AG20443 (cell line): ENCODE measurements around the gene SERINC1.
"Not testable (repeated sequence)": the region's sequence is repeated elsewhere in the genome, so short reads cannot be mapped to it uniquely, and the experiment has no call there.

Source experiments
- DNase-seq: peaks from one replicate; pipeline ENCODE4 v3.0.0; 2012; ENCODE audit warnings: low spot score, mixed read lengths

The SERINC1 gene

GRCh38 chr6:122471107-122472021, at the start of gene SERINC1:
Gene SERINC1 (minus strand): TSS chr6:122471807. CDS start chr6:122471737, 70 bp downstream.
- peak; percentile 97 for DNase-seq

DNA sequence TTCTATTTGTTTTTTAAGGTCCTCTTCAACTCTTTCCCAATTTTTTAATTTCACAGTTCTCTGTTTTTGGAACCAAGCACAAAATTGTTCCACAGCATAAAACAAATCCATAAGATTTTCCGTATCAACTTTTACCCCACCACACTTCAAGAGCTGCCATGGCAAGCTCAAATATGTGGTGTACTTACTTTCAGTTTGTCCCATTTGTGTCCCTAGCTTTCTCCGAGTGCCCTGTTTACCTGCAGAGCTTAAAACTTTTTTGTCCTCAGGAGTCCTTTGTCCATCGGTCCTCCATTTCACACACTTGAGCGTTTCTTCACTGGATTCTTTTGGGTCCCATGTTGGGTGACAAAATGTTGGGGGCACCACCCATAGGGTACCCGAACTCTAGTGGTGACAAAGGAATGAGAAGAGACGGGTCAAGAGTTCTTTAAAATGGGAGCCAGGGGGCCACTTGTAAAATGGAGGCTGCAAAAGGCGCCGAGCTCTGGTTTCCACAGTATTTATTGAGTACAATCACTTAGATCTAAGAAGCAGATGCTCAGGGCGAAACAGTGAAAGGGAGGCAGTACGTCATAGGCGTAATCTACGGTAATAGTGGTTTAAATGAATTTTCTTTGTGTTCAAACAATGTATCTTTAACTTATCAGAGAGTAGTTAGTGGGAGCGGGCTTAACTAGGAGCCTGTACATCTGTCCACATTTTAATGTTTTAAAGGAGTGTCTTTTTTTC, 39.8 kb upstream of the SERINC1 start:
- no peak for DNase-seq

DNA sequence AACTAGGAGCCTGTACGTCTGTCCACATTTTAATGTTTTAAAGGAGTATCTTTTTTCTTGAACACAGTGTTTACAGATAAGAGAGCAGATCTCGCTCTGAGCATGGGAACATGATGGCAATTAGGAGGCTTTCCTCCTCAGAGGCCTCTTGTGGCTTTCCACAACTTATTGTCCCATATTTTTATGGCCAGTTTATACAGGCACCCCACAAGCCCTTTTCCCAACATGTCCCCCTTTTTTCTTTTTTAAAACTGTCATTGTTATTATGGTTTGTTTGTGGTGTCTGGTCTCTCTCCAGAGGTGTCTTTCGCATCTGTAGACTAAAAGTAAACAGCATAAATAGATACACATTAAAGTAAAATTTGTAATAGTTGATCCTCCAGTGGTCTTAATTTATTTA, 33.6 kb upstream of the SERINC1 start:
- DNase-seq: not testable (repeated sequence)

DNA sequence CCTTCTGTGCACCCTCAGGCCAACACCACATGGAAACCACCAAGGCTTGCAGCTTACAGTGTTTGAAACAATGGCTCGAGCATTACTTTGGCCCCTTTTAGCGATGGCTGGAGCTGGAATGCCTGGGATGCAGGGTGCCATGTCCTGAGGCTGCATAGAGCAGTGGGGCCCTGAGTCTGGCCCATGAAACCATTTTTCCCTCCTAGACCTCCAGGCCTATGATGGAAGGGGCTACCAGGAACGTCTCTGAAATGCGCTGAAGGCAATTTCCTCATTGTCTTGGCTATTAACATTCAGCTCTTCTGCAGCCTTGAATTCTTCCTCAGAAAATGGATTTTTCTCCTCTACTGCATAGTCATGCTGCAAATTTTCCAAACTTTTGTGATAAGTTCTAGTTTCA, 29.9 kb upstream of the SERINC1 start:
- no peak for DNase-seq

- no peak for DNase-seq
Observed at GRCh38 chr6:122495612-122496011, 24.0 kb upstream of the SERINC1 start.

GRCh38 chr6:122494665-122495272, 23.2 kb upstream of the SERINC1 start:
- DNase-seq: no peak

DNA sequence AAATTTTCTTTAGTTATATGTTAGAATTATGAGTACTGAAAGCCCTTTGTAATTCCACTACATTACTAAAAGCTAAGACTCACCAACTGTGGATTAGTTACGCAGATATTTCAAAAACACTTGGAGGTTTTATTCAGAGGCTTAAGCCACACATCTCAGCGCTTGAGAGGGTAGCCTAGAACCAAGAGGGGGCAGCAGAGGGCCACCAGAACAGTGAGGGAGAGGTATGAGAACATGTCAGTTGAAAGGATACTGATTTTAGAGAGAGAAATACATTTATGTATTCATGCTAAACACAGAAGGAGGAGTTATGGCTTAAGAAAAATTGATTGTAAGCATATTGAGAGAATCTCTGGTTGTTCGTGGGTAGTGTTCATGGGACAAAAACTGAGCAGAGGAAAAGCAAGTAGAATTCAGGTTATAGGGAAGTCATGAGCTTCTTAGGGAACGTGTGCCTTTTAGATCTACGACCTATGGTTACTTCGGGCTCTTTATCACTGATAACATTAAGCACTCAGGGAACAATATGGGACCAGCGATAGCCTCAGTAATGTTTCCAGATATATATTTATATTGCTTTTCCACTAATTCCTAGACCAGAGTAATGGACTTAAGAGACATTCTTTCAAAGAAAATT, 20.4 kb upstream of the SERINC1 start:
- peak; percentile 83 for DNase-seq

- DNase-seq: no peak
Observed at GRCh38 chr6:122490607-122491006, 19.0 kb upstream of the SERINC1 start.

- no peak for DNase-seq
Observed at GRCh38 chr6:122484760-122485159, 13.2 kb upstream of the SERINC1 start.

DNA sequence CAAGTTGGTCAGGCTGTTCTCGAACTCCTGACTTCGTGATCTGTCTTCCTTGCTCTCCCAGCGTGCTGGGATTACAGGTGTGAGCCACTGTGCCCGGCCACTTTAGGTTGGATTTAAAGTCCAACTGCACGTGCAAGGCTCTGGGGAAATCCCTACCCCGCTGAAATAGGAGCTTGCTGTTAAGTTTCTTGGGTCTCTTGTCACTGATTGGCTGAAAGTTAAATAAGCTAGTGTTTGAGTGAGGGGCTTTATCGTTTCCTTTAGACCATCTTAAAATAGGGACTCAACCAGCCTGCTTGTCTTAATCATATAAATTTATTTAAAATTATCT, 11.1 kb upstream of the SERINC1 start:
- no peak for DNase-seq

- peak; percentile 20 for DNase-seq
Observed at GRCh38 chr6:122476131-122476530, 4.5 kb upstream of the SERINC1 start.

GRCh38 chr6:122472022-122472340, 374 bp upstream of the SERINC1 start:
- no peak for DNase-seq

DNA sequence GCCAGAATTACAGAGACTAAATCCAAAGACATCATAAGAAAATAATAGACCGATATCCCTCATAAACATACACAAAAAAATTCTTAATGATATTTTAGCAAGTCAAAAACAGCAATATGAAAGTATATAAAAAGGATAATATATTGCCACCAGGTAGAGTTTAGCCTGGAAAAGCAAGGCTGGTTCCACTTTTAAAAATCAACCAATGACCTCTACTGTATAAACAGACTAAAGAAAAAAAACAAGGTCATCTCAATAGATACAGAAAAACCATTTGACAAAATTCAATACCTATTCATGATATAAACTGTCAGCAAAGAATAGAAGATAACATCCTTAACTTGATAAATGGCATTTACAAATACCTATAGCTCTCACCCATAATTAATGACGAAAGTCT, 9.7 kb downstream of the SERINC1 start:
- DNase-seq: no peak

DNA sequence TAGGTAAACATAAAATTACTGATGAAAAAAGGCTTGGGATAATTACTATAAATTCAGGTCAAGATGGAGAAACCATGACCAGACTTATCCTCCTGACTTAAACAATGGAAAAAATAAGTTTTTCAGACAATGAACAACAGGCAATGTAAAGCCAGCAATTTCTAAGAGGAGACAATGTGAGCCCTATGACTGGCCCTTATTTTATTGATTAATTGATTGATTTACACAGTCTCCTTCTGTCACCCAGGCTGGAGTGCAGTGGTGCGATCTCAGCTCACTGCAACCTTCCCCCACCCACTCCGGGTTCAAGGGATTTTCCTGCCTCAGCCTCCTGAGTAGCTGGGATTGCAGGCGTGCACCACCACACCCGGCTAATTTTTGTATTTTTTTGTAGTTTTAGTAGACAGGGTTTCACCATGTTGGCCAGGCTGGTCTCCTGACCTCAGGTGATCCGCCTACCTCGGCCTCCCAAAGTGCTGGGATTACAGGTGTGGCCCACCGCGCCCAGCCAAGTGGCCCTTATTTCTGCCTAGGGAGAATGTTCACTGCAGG, 11.7 kb downstream of the SERINC1 start:
- not testable (repeated sequence) for DNase-seq

GRCh38 chr6:122459240-122459639, 12.4 kb downstream of the SERINC1 start:
- DNase-seq: no peak

DNA sequence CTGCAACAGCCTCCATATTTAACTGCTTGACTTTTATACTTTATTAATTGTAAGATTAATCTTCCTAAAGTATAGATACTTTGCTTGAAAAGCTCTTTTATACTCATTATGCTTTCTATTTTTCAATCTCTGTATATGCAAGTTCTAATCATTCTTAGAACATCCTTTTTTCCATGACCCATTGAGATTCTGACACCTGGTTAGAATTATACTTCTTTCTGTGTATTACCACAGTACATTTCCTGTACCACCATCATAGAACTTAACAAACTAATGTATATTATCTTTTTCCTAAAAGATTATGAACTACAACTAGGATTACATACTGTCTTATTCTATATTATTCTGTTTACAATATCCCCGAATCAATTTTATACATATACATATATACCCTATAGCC, 13.5 kb downstream of the SERINC1 start:
- no peak for DNase-seq

DNA sequence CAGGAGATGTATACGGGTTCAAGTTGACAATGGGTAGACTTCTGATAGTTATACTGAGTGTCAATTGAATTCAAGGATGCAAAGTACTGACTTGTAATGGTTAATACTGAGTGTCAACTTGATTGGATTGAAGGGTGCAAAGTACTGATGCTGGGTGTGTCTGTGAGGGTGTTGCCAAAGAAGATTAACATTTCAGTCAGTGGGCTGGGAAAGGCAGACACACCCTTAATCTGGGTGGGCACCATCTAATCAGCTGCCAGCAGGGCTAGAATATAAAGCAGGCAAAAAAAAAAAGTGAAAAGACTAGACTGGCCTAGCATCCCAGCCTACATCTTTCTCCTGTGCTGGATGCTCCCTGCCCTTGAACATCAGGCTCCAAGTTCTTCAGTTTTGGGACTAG, 16.5 kb downstream of the SERINC1 start:
- DNase-seq: not testable (repeated sequence)

DNA sequence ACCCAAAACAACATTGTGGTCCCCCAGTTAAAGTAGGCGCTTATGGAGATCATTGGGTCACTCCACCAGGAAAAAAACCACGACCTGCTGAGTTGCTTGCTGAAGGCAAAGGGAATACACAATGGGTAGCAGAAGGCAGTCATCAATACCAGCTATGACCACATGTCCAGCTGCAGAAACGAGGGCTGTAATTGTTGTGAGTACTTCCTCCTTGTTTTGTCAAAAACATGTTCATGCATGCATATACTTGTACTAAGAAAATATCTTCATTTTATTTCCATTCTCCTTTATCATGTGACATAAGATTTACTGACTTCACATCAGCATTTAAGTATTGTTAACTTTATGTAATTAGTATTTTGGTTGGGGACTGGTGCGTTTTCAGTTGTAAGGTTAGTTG, 16.9 kb downstream of the SERINC1 start:
- no peak for DNase-seq

DNA sequence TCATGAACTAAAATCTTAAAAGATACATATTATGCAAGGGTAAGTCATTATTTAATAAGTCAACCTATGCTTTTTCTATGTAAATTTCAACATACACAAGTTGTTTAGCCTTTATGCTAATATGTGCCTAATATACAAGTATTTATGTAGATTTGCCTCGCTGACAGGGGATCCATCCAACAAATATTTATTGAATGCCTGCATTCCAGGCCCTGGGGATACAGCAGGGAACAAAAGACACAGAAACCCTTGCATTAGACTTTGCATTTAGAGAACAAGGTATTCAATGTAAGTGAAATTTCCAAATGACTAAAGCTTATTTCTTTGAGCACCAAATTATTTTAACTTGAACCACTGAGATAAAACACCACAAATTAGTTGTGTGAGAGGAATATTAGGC, 19.1 kb downstream of the SERINC1 start:
- no peak for DNase-seq

- DNase-seq: no peak
Observed at GRCh38 chr6:122449069-122449468, 22.5 kb downstream of the SERINC1 start.

DNA sequence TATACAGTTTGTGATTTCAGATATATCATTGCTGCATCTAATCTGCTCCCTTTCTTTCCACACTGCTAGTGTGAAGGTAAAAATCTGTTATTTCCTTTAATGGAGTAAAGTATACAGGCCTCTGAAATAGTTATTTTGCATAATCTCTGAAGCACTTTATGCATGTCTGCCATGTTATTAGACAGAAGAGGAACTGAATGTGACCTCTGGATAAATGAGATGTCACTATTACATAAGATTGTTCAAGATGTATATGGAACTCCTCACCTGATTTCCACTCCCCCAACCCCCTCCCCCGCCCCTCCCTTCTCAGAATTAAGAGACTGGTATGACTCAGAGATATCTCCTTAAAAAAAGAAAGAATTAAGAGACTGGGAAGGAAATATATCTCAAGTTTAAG, 26.3 kb downstream of the SERINC1 start:
- no peak for DNase-seq

- DNase-seq: no peak
Observed at GRCh38 chr6:122438975-122439374, 32.6 kb downstream of the SERINC1 start.
